Right atrium auricular region (tissue), 2 donors: ENCODE results near the gene OR4C3. TPM values are rescaled to one million over a fixed set of nuclear protein-coding genes. Genes with fewer than 3 reads are reported as not detected.
"Not testable (repeated sequence)": the region's sequence is repeated elsewhere in the genome, so short reads cannot be mapped to it uniquely, and the experiment has no call there.

Experiments
- DNase-seq: peaks from one replicate; pipeline ENCODE4 v3.0.0-alpha.2; 2019; ENCODE audit warnings: low spot score
- H3K27ac ChIP-seq, 2 donors: fragments of 200-600 bp; sonication (generic); 1 replicate in 1 of 2; 2 replicates in 1 of 2; pipeline ENCODE4 v1.5.1; 2016 to 2019
- H3K27me3 ChIP-seq, 2 donors: fragments of 200-600 bp; sonication (generic); one replicate each; pipeline versions ENCODE4 v1.5.1 to v1.6.0; 2017 to 2019
- H3K36me3 ChIP-seq: fragments of 200-600 bp; sonication (generic); one replicate; pipeline ENCODE4 v1.5.1; 2016
- H3K4me1 ChIP-seq, 2 donors: fragments of 200-600 bp; sonication (generic); one replicate each; pipeline versions ENCODE4 v1.5.1 to v1.6.0; 2017 to 2019
- H3K4me3 ChIP-seq, 2 donors: fragments of 200-600 bp; sonication (generic); 1 replicate in 1 of 2; 2 replicates in 1 of 2; pipeline ENCODE4 v1.5.1; 2017 to 2019; ENCODE audit warnings: mild to moderate bottlenecking in 1 of 2, moderate library complexity in 1 of 2
- H3K9me3 ChIP-seq, 2 donors: fragments of 200-600 bp; sonication (generic); one replicate each; pipeline ENCODE4 v1.5.1; 2019
- total RNA-seq, 2 donors: library from RNA; depleted of rRNA; stranded (reverse); fragments of >200 nt; gene quantifications; one replicate each; pipeline ENCODE4 v1.1.0, GENCODE V29; 2016
- TF ChIP-seq, protein P1 (sequence below), 2 donors: fragments of 200-600 bp; sonication (generic); IDR thresholded peaks; one replicate each; pipeline ENCODE4 v1.5.1; 2019; ENCODE audit warnings: antibody characterized with exemption in 2 of 2

The OR4C3 gene
- not detected for total RNA-seq

- H3K9me3 ChIP-seq, DNase-seq, H3K4me1 ChIP-seq, H3K27me3 ChIP-seq, H3K4me3 ChIP-seq, H3K27ac ChIP-seq, H3K36me3 ChIP-seq: not testable (repeated sequence)
These were observed at the start of gene OR4C3 for GRCh38 chr11:48324620-48325019. Gene OR4C3 (plus strand): TSS chr11:48324920. CDS start chr11:48325022, 102 bp downstream.

GRCh38 chr11:48305923-48306322, 18.8 kb upstream of the OR4C3 start, which contains the start of gene OR4S1:
Gene OR4S1 (plus strand): TSS chr11:48306223. CDS start chr11:48306223, 0 bp downstream.
- no peaks in the 10 kb centered on the region for H3K27me3 ChIP-seq
- TF ChIP-seq, protein P1, sequence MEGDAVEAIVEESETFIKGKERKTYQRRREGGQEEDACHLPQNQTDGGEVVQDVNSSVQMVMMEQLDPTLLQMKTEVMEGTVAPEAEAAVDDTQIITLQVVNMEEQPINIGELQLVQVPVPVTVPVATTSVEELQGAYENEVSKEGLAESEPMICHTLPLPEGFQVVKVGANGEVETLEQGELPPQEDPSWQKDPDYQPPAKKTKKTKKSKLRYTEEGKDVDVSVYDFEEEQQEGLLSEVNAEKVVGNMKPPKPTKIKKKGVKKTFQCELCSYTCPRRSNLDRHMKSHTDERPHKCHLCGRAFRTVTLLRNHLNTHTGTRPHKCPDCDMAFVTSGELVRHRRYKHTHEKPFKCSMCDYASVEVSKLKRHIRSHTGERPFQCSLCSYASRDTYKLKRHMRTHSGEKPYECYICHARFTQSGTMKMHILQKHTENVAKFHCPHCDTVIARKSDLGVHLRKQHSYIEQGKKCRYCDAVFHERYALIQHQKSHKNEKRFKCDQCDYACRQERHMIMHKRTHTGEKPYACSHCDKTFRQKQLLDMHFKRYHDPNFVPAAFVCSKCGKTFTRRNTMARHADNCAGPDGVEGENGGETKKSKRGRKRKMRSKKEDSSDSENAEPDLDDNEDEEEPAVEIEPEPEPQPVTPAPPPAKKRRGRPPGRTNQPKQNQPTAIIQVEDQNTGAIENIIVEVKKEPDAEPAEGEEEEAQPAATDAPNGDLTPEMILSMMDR (IDR thresholded peaks at IDR 0.05): no peak
- H3K4me1 ChIP-seq: no peaks in the 10 kb centered on the region
- H3K27ac ChIP-seq: no peak within 1 kb of the TSS
- no peak within 1 kb of the TSS for H3K4me3 ChIP-seq
- H3K9me3 ChIP-seq: no peaks in the 10 kb centered on the region
- no peaks in the 10 kb centered on the region for H3K36me3 ChIP-seq
- DNase-seq: no peak

- H3K4me1 ChIP-seq: no peaks in the 10 kb centered on the region
- no peaks in the 10 kb centered on the region for H3K36me3 ChIP-seq
- no peaks in the 10 kb centered on the region for H3K9me3 ChIP-seq
- H3K27ac ChIP-seq: no peak overlapping the region
- TF ChIP-seq, protein P1 (IDR thresholded peaks at IDR 0.05): peak; percentile 81 to 82
- no peak overlapping the region for H3K4me3 ChIP-seq
- peak; percentile 65 for DNase-seq
- no peaks in the 10 kb centered on the region for H3K27me3 ChIP-seq
These were observed 16.8 kb upstream of the OR4C3 start for GRCh38 chr11:48307760-48308386.

DNA sequence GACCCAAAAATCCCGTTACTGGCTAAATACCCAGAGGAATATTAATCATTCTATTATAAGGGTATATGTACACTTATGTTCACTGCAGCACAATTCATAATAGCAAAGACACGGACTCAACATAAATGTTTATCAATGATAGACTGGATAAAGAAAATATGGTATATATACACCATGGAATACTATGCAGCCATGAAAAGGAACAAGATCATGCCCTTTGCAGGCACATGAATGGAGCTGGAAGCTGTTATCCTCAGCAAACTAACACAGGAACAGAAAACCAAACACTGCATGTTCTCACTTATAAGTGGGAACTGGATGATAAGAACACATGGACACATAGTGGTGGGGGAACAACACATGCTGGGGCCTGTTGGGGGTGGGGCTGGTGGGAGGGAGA, 11.1 kb upstream of the OR4C3 start:
- H3K9me3 ChIP-seq, H3K4me1 ChIP-seq, H3K36me3 ChIP-seq, H3K27ac ChIP-seq, DNase-seq, H3K27me3 ChIP-seq, H3K4me3 ChIP-seq: not testable (repeated sequence)

- H3K36me3 ChIP-seq, DNase-seq, H3K27me3 ChIP-seq, H3K9me3 ChIP-seq, H3K4me3 ChIP-seq, H3K4me1 ChIP-seq, H3K27ac ChIP-seq: not testable (repeated sequence)
These were observed 4.9 kb upstream of the OR4C3 start for GRCh38 chr11:48319813-48320212.

DNA sequence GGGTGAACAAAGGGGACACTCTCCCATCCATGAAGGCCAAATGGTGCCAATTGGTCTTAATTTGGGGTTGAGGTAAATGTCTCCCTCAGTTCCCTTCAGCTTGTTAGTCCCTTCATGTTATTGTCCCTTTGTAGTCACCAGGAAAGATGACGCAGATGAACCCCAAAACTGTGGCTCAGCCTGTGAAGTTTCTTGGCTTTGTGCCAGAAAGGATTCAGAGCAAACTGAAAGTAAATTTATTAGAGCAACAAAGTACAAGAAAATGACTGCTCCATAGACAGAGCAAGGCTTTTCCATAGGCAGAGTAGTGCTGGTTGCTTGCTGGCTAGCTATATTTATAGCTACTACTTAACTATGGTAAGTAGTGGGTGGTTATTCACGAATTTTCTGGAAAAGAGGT, 16.7 kb downstream of the OR4C3 start:
- TF ChIP-seq, protein P1 (IDR thresholded peaks at IDR 0.05): no peak
- H3K27ac ChIP-seq: no peak overlapping the region
- H3K4me3 ChIP-seq: no peak overlapping the region
- H3K9me3 ChIP-seq: no peaks in the 10 kb centered on the region
- H3K27me3 ChIP-seq: no peaks in the 10 kb centered on the region
- H3K4me1 ChIP-seq: no peaks in the 10 kb centered on the region
- H3K36me3 ChIP-seq: no peaks in the 10 kb centered on the region
- DNase-seq: no peak

DNA sequence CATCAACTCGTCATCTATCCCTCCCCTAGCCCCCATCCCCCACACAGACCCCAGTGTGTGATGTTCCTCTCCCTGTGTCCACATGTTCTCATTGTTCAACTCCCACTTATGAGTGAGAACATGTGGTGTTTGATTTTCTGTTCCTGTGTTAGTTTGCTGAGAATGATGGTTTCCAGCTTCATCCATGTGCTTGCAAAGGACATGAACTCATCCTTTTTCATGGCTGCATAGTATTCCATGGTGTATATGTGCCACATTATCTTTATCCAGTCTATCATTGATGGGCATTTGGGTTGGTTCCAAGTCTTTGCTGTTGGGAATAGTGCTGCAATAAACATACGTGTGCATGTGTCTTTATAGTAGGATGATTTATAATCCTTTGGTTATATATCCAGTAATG, 17.8 kb downstream of the OR4C3 start:
- H3K4me1 ChIP-seq, H3K9me3 ChIP-seq, H3K27me3 ChIP-seq, H3K4me3 ChIP-seq, DNase-seq, H3K36me3 ChIP-seq, H3K27ac ChIP-seq: not testable (repeated sequence)

DNA sequence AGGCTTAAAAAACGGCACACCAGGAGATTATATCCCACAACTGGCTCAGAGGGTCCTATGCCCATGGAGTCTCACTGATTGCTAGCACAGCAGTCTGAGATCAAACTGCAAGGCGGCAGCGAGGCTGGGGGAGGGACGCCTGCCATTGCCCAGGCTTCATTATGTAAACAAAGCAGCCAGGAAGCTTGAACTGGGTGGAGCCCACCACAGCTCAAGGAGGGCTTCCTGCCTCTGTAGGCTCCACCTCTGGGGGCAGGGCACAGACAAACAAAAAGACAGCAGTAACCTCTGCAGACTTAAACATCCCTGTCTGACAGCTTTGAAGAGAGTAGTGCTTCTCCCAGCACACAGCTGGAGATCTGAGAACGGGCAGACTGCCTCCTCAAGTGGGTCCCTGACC, 21.6 kb downstream of the OR4C3 start:
- H3K27ac ChIP-seq, H3K27me3 ChIP-seq, H3K36me3 ChIP-seq: not testable (repeated sequence)

More for the DNA sequence above, 21.6 kb downstream of the OR4C3 start:
- not testable (repeated sequence) for H3K4me3 ChIP-seq, H3K4me1 ChIP-seq, DNase-seq, H3K9me3 ChIP-seq
